HCT116 (cell line): ENCODE data around the gene TMEM25. TPM values are rescaled to one million over a fixed set of nuclear protein-coding genes. Genes with fewer than 3 reads are reported as not detected.

ENCODE experiments used
- ATAC-seq: fragments of 200-7000 bp; cut with Tn5 transposase; 2 replicates; pipeline ENCODE4 v1.9.1; 2020; ENCODE audit warnings: mild to moderate bottlenecking, moderate library complexity
- BruUV-seq: library from RNA; stranded (reverse); fragments of 400-500 nt; replicated peaks from 2 replicates; lab custom pipeline; 2021; lab: Mats Ljungman, UMichigan
- CTCF ChIA-PET: fragments of 300-600 bp; sonication (Branson Sonifier 250); formaldehyde crosslinking; loops from one replicate; lab custom pipeline; 2021; ENCODE audit warnings: antibody characterized with exemption; lab: Charles Lee
- POLR2A ChIA-PET: fragments of 300-600, 350-600 bp; sonication (Branson Sonifier 250); formaldehyde crosslinking; loops from one replicate; lab custom pipeline; 2021; ENCODE audit warnings: antibody characterized with exemption; lab: Charles Lee
- RAD21 ChIA-PET, 2 experiments: fragments of 300-600 bp; sonication (Branson Sonifier 250); formaldehyde crosslinking; loops; one replicate each; lab custom pipeline; 2023; ENCODE audit warnings: low total read pairs in 2 of 2; ENCODE audit not compliant: uncharacterized antibody in 2 of 2, unreplicated experiment in 2 of 2, low non-redundant PET in 1 of 2; lab: Charles Lee
- DNase-seq: peaks from one replicate; pipeline ENCODE4 v3.0.0-alpha.2; 2010; ENCODE audit warnings: low read depth, low spot score
- H2AFZ ChIP-seq: fragments of 200-600 bp; shearing (Covaris generic), sonication (generic); 2 replicates; pipeline ENCODE4 v1.6.1; 2017; ENCODE audit warnings: low read depth, mixed run types, mixed read lengths, antibody characterized with exemption, low read length; ENCODE audit not compliant: poor library complexity, severe bottlenecking
- H3K27ac ChIP-seq: 2 replicates; pipeline ENCODE4 v1.5.1; 2012; ENCODE audit warnings: low read depth, low read length
- H3K27me3 ChIP-seq: fragments of 200-600 bp; sonication (generic); 2 replicates; pipeline ENCODE4 v1.6.1; 2016; ENCODE audit warnings: mixed run types, low read length, mixed read lengths; ENCODE audit not compliant: insufficient read depth
- H3K36me3 ChIP-seq, 2 experiments: fragments of 200-500 bp in 1 of 2; fragments of 200-600 bp in 1 of 2; sonication (Bioruptor generic) in 1 of 2; sonication (generic) in 1 of 2; 2 replicates each; pipeline versions ENCODE4 v1.5.1 to v1.6.1; 2014 to 2016; ENCODE audit warnings: low read length in 2 of 2, inconsistent platforms in 1 of 2, mixed read lengths in 1 of 2, mixed run types in 1 of 2; ENCODE audit not compliant: insufficient read depth in 2 of 2, control insufficient read depth in 1 of 2
- H3K4me1 ChIP-seq, 2 experiments: fragments of 200-600 bp in 1 of 2; sonication (generic) in 1 of 2; 2 replicates each; pipeline versions ENCODE4 v1.5.1 to v1.6.1; 2012 to 2017; ENCODE audit warnings: low read length in 2 of 2, inconsistent platforms in 1 of 2, mild to moderate bottlenecking in 1 of 2, mixed read lengths in 1 of 2, mixed run types in 1 of 2, moderate library complexity in 1 of 2; ENCODE audit not compliant: insufficient read depth in 2 of 2, control insufficient read depth in 1 of 2
- H3K4me2 ChIP-seq: fragments of 200-600 bp; sonication (generic); 2 replicates; pipeline ENCODE4 v1.6.1; 2017; ENCODE audit warnings: mixed run types, low read length, mixed read lengths
- H3K4me3 ChIP-seq, 2 experiments: fragments of 200-600 bp in 1 of 2; sonication (generic) in 1 of 2; replicated peaks in 1 of 2; 2 replicates each; pipeline ENCODE4 v1.5.1; 2011 to 2016; ENCODE audit warnings: low read length in 2 of 2, control low read depth in 1 of 2, low read depth in 1 of 2, mild to moderate bottlenecking in 1 of 2, mixed read lengths in 1 of 2, mixed run types in 1 of 2
- H3K79me2 ChIP-seq: fragments of 200-600 bp; sonication (generic); 2 replicates; pipeline ENCODE4 v1.6.1; 2017; ENCODE audit warnings: mild to moderate bottlenecking, mixed run types, low read length, moderate library complexity, mixed read lengths; ENCODE audit not compliant: insufficient read depth
- H3K9ac ChIP-seq: fragments of 200-600 bp; sonication (generic); 2 replicates; pipeline ENCODE4 v1.6.1; 2016; ENCODE audit warnings: low read length, mixed read lengths
- H3K9me2 ChIP-seq: fragments of 200-600 bp; sonication (generic), shearing (Covaris generic); 2 replicates; pipeline ENCODE4 v1.6.1; 2017; ENCODE audit warnings: mixed run types, mild to moderate bottlenecking, moderate library complexity; ENCODE audit not compliant: insufficient read depth
- H3K9me3 ChIP-seq, 2 experiments: fragments of 200-500 bp in 1 of 2; fragments of 200-600 bp in 1 of 2; sonication (Bioruptor generic) in 1 of 2; sonication (generic) in 1 of 2; 2 replicates each; pipeline ENCODE4 v1.6.1; 2014 to 2017; ENCODE audit warnings: low read length in 2 of 2, mixed read lengths in 2 of 2, inconsistent platforms in 1 of 2, low read depth in 1 of 2, mild to moderate bottlenecking in 1 of 2, mixed run types in 1 of 2, moderate library complexity in 1 of 2; ENCODE audit not compliant: control insufficient read depth in 1 of 2, insufficient read depth in 1 of 2
- H4K20me1 ChIP-seq: fragments of 200-600 bp; sonication (generic), shearing (Covaris generic); 2 replicates; pipeline ENCODE4 v1.6.1; 2017; ENCODE audit warnings: mixed run types, mild to moderate bottlenecking, moderate library complexity; ENCODE audit not compliant: insufficient read depth
- CBX3 ChIP-seq: IDR thresholded peaks from 2 replicates; pipeline ENCODE4 v1.6.1; 2012; ENCODE audit warnings: low read depth
- CEBPB ChIP-seq: IDR thresholded peaks from 2 replicates; pipeline ENCODE4 v1.6.1; 2012; ENCODE audit warnings: low read depth
- JUND ChIP-seq: IDR thresholded peaks from 2 replicates; pipeline ENCODE4 v1.6.1; 2012
- POLR2A ChIP-seq: IDR thresholded peaks from 2 replicates; pipeline ENCODE4 v1.7.0; 2011; ENCODE audit warnings: borderline replicate concordance; ENCODE audit not compliant: insufficient read depth, insufficient read length; ENCODE audit errors: extremely low read depth
- RAD21 ChIP-seq: IDR thresholded peaks from 2 replicates; pipeline ENCODE4 v1.6.1; 2012; ENCODE audit warnings: low read depth, mild to moderate bottlenecking
- SIN3A ChIP-seq: IDR thresholded peaks from 2 replicates; pipeline ENCODE4 v1.6.1; 2012; ENCODE audit warnings: low read depth
- SP1 ChIP-seq: IDR thresholded peaks from 2 replicates; pipeline ENCODE4 v1.6.1; 2012; ENCODE audit warnings: low read depth
- TCF7L2 ChIP-seq: IDR thresholded peaks from 2 replicates; pipeline ENCODE4 v1.7.0; 2011; ENCODE audit warnings: borderline replicate concordance, inconsistent platforms; ENCODE audit not compliant: insufficient read depth, insufficient read length; ENCODE audit errors: extremely low read depth
- intact Hi-C: fragments of 100-400 bp; cut with micrococcal nuclease; formaldehyde crosslinking; loops from 2 replicates; pipeline ENCODE4 v1.10.0; 2022
- total RNA-seq: library from RNA; stranded (reverse); gene quantifications from one replicate; pipeline ENCODE4 v1.2.1, GENCODE V29; 2021; ENCODE audit not compliant: unreplicated experiment
- TF ChIP-seq, protein P1 (sequence below): IDR thresholded peaks from 2 replicates; pipeline ENCODE4 v1.6.1; 2012; ENCODE audit warnings: low read depth
- TF ChIP-seq, protein P2 (sequence below): IDR thresholded peaks from 2 replicates; pipeline ENCODE4 v1.6.1; 2012

The TMEM25 gene
- total RNA-seq, 1 experiment from 2014 or later, result 27.0 TPM

DNA sequence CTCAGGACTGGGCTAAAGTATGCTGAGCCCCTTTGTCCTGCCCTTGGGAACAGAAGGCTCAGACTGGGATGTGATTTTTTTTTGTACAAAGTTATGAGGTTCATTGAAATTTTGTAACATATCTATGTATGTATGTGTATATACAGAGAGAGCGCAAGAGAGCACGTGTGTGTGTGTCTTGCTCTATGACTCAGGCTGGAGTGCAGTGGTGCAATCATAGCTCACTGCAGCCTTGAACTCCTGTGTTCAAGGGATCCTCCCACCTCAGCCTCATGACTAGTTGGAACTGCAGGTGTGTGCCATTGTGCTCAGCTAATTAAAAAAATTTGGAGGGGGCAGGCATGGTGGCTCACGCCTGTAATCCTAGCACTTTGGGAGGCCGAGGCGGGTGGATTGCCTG, 5.7 kb downstream of the TMEM25 start:
- H2AFZ ChIP-seq, result no peak overlapping the region
- no peaks in the 10 kb centered on the region for H3K9me2 ChIP-seq
- H3K36me3 ChIP-seq, result no peaks in the 10 kb centered on the region; a peak in 1 of 4 replicates
- TF ChIP-seq CEBPB (no peak), SP1 (no peak), POLR2A (no peak), TCF7L2 (no peak), JUND (no peak), RAD21 (no peak), CBX3 (no peak), SIN3A (no peak)
- TF ChIP-seq, protein P1, sequence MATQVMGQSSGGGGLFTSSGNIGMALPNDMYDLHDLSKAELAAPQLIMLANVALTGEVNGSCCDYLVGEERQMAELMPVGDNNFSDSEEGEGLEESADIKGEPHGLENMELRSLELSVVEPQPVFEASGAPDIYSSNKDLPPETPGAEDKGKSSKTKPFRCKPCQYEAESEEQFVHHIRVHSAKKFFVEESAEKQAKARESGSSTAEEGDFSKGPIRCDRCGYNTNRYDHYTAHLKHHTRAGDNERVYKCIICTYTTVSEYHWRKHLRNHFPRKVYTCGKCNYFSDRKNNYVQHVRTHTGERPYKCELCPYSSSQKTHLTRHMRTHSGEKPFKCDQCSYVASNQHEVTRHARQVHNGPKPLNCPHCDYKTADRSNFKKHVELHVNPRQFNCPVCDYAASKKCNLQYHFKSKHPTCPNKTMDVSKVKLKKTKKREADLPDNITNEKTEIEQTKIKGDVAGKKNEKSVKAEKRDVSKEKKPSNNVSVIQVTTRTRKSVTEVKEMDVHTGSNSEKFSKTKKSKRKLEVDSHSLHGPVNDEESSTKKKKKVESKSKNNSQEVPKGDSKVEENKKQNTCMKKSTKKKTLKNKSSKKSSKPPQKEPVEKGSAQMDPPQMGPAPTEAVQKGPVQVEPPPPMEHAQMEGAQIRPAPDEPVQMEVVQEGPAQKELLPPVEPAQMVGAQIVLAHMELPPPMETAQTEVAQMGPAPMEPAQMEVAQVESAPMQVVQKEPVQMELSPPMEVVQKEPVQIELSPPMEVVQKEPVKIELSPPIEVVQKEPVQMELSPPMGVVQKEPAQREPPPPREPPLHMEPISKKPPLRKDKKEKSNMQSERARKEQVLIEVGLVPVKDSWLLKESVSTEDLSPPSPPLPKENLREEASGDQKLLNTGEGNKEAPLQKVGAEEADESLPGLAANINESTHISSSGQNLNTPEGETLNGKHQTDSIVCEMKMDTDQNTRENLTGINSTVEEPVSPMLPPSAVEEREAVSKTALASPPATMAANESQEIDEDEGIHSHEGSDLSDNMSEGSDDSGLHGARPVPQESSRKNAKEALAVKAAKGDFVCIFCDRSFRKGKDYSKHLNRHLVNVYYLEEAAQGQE, result no peak
- TF ChIP-seq, protein P2, sequence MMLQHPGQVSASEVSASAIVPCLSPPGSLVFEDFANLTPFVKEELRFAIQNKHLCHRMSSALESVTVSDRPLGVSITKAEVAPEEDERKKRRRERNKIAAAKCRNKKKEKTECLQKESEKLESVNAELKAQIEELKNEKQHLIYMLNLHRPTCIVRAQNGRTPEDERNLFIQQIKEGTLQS, result no peak
- ChIA-PET POLR2A (no interaction called here), RAD21 (no interaction called here), CTCF (no interaction called here)
- intact Hi-C loops, result no loop called here
- H3K27ac ChIP-seq, result no peak overlapping the region; the same call in 1 of the 2 replicates
- no peak overlapping the region for H3K9ac ChIP-seq
- DNase-seq (no peak), ATAC-seq (no peak)
- no TSS peak for BruUV-seq
- no peaks in the 10 kb centered on the region for H3K79me2 ChIP-seq
- no peak overlapping the region for H3K4me3 ChIP-seq
- no peak overlapping the region for H3K4me2 ChIP-seq
- no peaks in the 10 kb centered on the region for H3K9me3 ChIP-seq
- no peaks in the 10 kb centered on the region for H4K20me1 ChIP-seq
- H3K4me1 ChIP-seq, result peaks cover 22 to 28% of the 10 kb centered on the region in 2 experiments
- H3K27me3 ChIP-seq, result no peaks in the 10 kb centered on the region
